T-helper 17 cell (primary cell): Measurements from ENCODE around the gene HOXD11. TPM values are rescaled to one million over a fixed set of nuclear protein-coding genes. Genes with fewer than 3 reads are reported as not detected.

ENCODE experiments used
- ATAC-seq: fragments of 150-1000 bp; cut with Tn5 transposase; 2 replicates; pipeline ENCODE4 v1.10.0; 2021; ENCODE audit warnings: mild to moderate bottlenecking, moderate library complexity
- DNase-seq, 3 donors: peaks; one replicate each; pipeline versions ENCODE4 v3.0.0 to v3.0.0-alpha.2; 2020 to 2021
- H3K9me3 ChIP-seq: one replicate; pipeline ENCODE4 v1.7.0; 2013; ENCODE audit warnings: low read length, mild to moderate bottlenecking; ENCODE audit not compliant: control insufficient read depth, poor library complexity, severe bottlenecking
- H3K27ac Mint-ChIP-seq: one replicate; pipeline ENCODE4 v1.8.0; 2022; ENCODE audit warnings: mild to moderate bottlenecking, moderate library complexity, mixed read lengths
- H3K27me3 Mint-ChIP-seq: one replicate; pipeline ENCODE4 v1.8.0; 2022; ENCODE audit warnings: mixed read lengths
- H3K36me3 Mint-ChIP-seq: one replicate; pipeline ENCODE4 v1.8.0; 2022; ENCODE audit warnings: low read depth, mixed read lengths
- H3K4me1 Mint-ChIP-seq: one replicate; pipeline ENCODE4 v1.8.0; 2022; ENCODE audit warnings: mild to moderate bottlenecking, mixed read lengths
- H3K4me3 Mint-ChIP-seq: one replicate; pipeline ENCODE4 v1.8.0; 2022; ENCODE audit warnings: mild to moderate bottlenecking, moderate library complexity, mixed read lengths
- total RNA-seq, 4 donors: library from RNA in 2 of 4; stranded (reverse) in 2 of 4; gene quantifications; one replicate each; pipeline ENCODE4 v1.2.3 and lab custom pipeline; 2022 to 2026

Gene HOXD11
- total RNA-seq, 2 donors from 2014 or later: not detected

GRCh38 chr2:176128172-176128981 is 21.3 kb downstream of the HOXD11 start:
- ATAC-seq (no peak), DNase-seq (no peak)
- Mint-ChIP-seq H3K27me3 (peaks cover 81% of the 10 kb centered on the region), H3K27ac (peak overlapping the region; percentile 77), H3K4me1 (peaks cover 16% of the 10 kb centered on the region), H3K36me3 (peaks cover 7% of the 10 kb centered on the region), H3K4me3 (peak overlapping the region; percentile 65)
- H3K9me3 ChIP-seq: no peaks in the 10 kb centered on the region

DNA sequence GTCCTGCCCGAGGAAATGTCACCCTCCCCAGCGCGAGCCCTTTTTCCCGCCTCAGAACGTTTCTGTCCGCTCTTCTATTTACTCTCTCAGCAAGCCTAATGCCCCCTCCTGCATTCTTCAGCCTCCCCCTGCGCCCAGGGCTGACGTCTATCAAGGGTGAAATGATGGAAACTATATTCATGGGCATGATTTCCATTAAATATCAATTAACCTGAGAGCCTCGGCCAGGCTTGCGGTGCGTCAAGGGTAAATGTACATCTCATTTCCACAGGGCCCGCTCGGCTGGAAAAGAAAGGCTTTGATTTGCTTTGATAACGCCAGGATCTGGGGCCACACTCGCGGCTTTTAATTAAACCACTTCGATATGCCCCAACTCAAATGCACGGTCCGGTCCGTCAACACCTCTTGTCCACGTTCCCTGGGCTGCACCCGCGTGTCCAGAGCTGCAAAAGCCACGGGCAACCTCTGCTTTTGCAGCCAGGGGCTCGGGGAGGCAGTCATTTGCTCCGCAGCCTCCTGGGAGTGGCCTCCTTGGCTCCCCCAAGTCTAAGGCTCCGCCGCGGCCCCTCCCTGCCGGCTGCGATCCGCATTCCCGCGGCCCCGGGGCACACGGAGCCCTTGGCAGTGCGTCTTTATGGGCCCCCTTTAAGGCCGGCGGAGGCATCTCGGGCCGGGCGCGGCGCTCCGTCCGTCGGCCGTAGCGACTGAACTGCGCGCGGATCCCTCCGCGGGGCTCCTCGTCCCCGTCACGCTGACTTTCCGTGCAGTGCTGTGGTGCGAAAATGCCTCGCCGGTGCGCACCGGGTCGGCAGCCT is 22.1 kb downstream of the HOXD11 start, which contains the start of gene HOXD8:
Gene HOXD8, plus strand, starts transcription at position 724 of the 815 bp plus-strand sequence. CDS start 662 bp downstream, outside the sequence.
- no peak for ATAC-seq

GRCh38 chr2:176129813-176130146 is 22.7 kb downstream of the HOXD11 start:
- Mint-ChIP-seq H3K36me3 (peaks cover 6% of the 10 kb centered on the region), H3K4me3 (peak overlapping the region; percentile 60)

More for the DNA sequence above, 22.1 kb downstream of the HOXD11 start, which contains the start of gene HOXD8:
- H3K27me3 Mint-ChIP-seq: peaks cover 81% of the 10 kb centered on the region
- H3K36me3 Mint-ChIP-seq: peaks cover 7% of the 10 kb centered on the region
- DNase-seq: no peak
- H3K27ac Mint-ChIP-seq: peak within 1 kb of the TSS; percentile 77
- peak within 1 kb of the TSS; percentile 75 for H3K4me3 Mint-ChIP-seq
- peaks cover 13% of the 10 kb centered on the region for H3K4me1 Mint-ChIP-seq
- H3K9me3 ChIP-seq: no peaks in the 10 kb centered on the region

GRCh38 chr2:176130147-176130956 is 23.3 kb downstream of the HOXD11 start:
- DNase-seq: no peak

More at GRCh38 chr2:176129813-176130146, 22.7 kb downstream of the HOXD11 start:
- DNase-seq (no peak), ATAC-seq (no peak)
- peaks cover 13% of the 10 kb centered on the region for H3K4me1 Mint-ChIP-seq
- H3K27ac Mint-ChIP-seq: no peak overlapping the region
- H3K9me3 ChIP-seq: no peaks in the 10 kb centered on the region
- peaks cover 81% of the 10 kb centered on the region for H3K27me3 Mint-ChIP-seq

GRCh38 chr2:176130957-176131847 is 24.1 kb downstream of the HOXD11 start:
- no peak for ATAC-seq
- H3K9me3 ChIP-seq: no peaks in the 10 kb centered on the region
- Mint-ChIP-seq H3K4me3 (peak overlapping the region; percentile 75), H3K4me1 (peaks cover 11% of the 10 kb centered on the region), H3K36me3 (peaks cover 6% of the 10 kb centered on the region), H3K27me3 (peaks cover 81% of the 10 kb centered on the region), H3K27ac (peak overlapping the region; percentile 89)
- no peak for DNase-seq

More at GRCh38 chr2:176130147-176130956, 23.3 kb downstream of the HOXD11 start:
- H3K4me1 Mint-ChIP-seq: peaks cover 13% of the 10 kb centered on the region
- H3K27me3 Mint-ChIP-seq: peaks cover 81% of the 10 kb centered on the region
- no peaks in the 10 kb centered on the region for H3K9me3 ChIP-seq
- H3K4me3 Mint-ChIP-seq: peak overlapping the region; percentile 75
- H3K36me3 Mint-ChIP-seq: peaks cover 5% of the 10 kb centered on the region
- H3K27ac Mint-ChIP-seq: peak overlapping the region; percentile 89
- ATAC-seq: no peak

DNA sequence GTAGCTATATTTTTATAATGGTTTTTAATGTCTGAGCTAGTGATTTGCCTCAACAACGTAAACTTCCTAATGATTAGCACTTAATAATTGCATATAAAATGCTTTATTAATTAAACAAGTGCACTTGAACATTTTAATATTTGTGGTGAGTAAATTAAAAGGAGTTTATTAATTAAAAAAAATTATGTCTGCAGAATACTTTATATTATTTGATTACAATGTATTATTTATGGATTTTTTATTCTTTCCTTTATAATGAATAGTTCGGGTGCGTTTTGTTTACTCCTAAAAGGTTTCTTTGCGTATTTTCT is 24.7 kb downstream of the HOXD11 start:
- H3K4me3 Mint-ChIP-seq: peak overlapping the region; percentile 68
- no peaks in the 10 kb centered on the region for H3K9me3 ChIP-seq
- peaks cover 11% of the 10 kb centered on the region for H3K4me1 Mint-ChIP-seq
- DNase-seq (no peak), ATAC-seq (no peak)
- peaks cover 6% of the 10 kb centered on the region for H3K36me3 Mint-ChIP-seq
- peaks cover 76% of the 10 kb centered on the region for H3K27me3 Mint-ChIP-seq
- H3K27ac Mint-ChIP-seq: peak overlapping the region; percentile 89

- peak overlapping the region; percentile 89 for H3K27ac Mint-ChIP-seq
- H3K4me3 Mint-ChIP-seq: peak overlapping the region; percentile 68
- ATAC-seq (no peak), DNase-seq (no peak)
- no peaks in the 10 kb centered on the region for H3K9me3 ChIP-seq
- peaks cover 76% of the 10 kb centered on the region for H3K27me3 Mint-ChIP-seq
- peaks cover 7% of the 10 kb centered on the region for H3K36me3 Mint-ChIP-seq
- H3K4me1 Mint-ChIP-seq: peaks cover 13% of the 10 kb centered on the region
These were observed 25.4 kb downstream of the HOXD11 start for GRCh38 chr2:176132205-176133171.

GRCh38 chr2:176133389-176133788 is 26.3 kb downstream of the HOXD11 start:
- H3K9me3 ChIP-seq: peaks cover 4% of the 10 kb centered on the region
- Mint-ChIP-seq H3K36me3 (peaks cover 8% of the 10 kb centered on the region), H3K4me3 (no peak overlapping the region), H3K27me3 (peaks cover 76% of the 10 kb centered on the region), H3K4me1 (peaks cover 13% of the 10 kb centered on the region), H3K27ac (no peak overlapping the region)
- no peak for DNase-seq
- no peak for ATAC-seq

- H3K36me3 Mint-ChIP-seq: peaks cover 6% of the 10 kb centered on the region
These were observed 27.0 kb downstream of the HOXD11 start for GRCh38 chr2:176134035-176134434.

GRCh38 chr2:176135035-176135440 is 28.0 kb downstream of the HOXD11 start:
- Mint-ChIP-seq H3K4me3 (no peak overlapping the region), H3K36me3 (peaks cover 6% of the 10 kb centered on the region), H3K27ac (no peak overlapping the region), H3K4me1 (peaks cover 10% of the 10 kb centered on the region), H3K27me3 (peaks cover 79% of the 10 kb centered on the region)
- H3K9me3 ChIP-seq: peaks cover 4% of the 10 kb centered on the region
- DNase-seq: no peak
- ATAC-seq: no peak

More at GRCh38 chr2:176134035-176134434, 27.0 kb downstream of the HOXD11 start:
- ATAC-seq (no peak), DNase-seq (no peak)
- H3K4me1 Mint-ChIP-seq: peaks cover 10% of the 10 kb centered on the region
- H3K9me3 ChIP-seq: peaks cover 4% of the 10 kb centered on the region
- H3K27me3 Mint-ChIP-seq: peaks cover 77% of the 10 kb centered on the region
- no peak overlapping the region for H3K27ac Mint-ChIP-seq
- no peak overlapping the region for H3K4me3 Mint-ChIP-seq
